Stimulated activated CD8-positive, alpha-beta memory T cell treated with anti-CD3 and anti-CD28 coated beads, Interleukin-15, amount 100 ng/mL, for 1 hour (primary cell): ENCODE data around the gene CFAP45.

ENCODE experiments used
- DNase-seq: peaks from one replicate; pipeline ENCODE4 v3.0.0-alpha.2; 2020; ENCODE audit warnings: low read depth

CFAP45 gene, protein sequence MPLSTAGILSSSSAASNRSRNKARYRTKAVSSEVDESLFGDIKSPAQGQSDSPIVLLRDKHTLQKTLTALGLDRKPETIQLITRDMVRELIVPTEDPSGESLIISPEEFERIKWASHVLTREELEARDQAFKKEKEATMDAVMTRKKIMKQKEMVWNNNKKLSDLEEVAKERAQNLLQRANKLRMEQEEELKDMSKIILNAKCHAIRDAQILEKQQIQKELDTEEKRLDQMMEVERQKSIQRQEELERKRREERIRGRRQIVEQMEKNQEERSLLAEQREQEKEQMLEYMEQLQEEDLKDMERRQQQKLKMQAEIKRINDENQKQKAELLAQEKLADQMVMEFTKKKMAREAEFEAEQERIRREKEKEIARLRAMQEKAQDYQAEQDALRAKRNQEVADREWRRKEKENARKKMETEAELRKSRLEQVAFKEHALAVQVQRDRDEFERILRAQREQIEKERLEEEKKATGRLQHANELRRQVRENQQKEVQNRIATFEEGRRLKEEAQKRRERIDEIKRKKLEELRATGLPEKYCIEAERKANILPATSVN

DNA sequence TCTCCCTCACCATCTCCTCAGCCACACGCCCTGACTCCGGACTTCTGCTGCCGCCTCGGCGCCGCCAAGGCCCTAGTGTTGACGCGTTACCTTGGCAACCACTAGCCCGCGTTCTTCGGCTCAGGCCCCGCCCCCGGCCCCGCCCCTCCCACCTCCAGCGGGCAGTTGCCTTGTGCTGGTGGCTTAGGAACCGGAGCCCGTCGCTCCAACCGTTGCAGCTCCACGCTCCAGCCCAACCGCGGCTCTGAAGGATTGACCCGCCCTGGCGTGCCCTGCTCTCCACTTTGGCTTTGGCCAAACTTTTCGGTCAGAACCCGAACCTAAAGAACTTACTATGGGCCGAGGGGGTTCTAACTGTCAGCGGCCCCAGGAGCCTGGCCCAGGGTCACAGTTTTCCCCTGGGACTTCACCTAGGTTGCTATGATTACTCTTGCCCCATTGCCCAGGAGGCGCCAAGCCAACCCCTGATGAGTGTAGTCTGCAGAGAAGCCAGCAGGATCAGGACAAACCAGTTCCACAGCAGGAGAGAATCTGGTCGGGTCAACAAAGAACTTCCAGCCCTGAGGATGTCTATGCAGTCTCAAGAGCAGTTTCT, at the start of gene CFAP45:
TSS of gene CFAP45 (minus strand) at position 80 of the 595 bp plus-strand sequence. CDS start at position 13, 67 bp downstream.
- no peak for DNase-seq

DNA sequence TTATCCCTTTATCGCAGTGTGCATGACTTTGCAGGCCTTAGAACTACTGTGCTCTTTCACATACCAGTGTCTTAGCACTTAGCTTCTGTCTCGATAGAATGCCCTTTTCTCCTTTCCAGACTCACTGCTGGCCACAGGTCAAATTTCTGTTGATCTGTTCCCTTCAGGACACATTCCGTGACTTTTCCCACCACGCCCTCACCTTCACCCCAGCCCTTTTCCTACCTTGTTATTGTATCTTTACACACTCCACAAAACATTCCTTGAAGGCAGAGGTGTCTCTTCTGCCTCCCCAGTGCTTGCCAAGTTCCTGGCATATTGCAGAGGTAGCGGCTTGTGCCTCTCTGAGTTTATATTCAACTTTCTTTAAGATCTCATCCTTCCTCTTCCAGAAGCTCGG, 49.2 kb upstream of the CFAP45 start:
- DNase-seq: no peak

DNA sequence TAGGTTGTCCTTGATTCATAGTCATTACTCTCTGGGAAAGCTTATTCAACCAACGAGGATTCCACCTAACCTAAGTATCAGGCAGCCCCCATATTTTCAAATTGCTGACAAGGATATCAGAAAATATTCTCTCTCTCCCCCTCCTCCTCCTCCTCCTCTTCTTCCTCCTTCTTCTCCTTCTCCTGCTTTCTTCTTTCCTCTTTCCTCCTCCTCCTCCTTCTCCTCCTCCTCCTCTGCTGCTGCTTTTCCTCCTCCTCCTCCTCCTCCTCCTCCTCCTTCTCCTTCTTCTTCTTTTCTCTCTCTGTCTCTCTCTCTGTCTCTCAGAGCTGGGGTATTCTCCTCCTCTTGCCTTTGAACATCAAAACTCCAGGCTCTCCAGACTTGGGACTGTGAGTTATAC, 48.0 kb upstream of the CFAP45 start:
- DNase-seq: no peak

DNA sequence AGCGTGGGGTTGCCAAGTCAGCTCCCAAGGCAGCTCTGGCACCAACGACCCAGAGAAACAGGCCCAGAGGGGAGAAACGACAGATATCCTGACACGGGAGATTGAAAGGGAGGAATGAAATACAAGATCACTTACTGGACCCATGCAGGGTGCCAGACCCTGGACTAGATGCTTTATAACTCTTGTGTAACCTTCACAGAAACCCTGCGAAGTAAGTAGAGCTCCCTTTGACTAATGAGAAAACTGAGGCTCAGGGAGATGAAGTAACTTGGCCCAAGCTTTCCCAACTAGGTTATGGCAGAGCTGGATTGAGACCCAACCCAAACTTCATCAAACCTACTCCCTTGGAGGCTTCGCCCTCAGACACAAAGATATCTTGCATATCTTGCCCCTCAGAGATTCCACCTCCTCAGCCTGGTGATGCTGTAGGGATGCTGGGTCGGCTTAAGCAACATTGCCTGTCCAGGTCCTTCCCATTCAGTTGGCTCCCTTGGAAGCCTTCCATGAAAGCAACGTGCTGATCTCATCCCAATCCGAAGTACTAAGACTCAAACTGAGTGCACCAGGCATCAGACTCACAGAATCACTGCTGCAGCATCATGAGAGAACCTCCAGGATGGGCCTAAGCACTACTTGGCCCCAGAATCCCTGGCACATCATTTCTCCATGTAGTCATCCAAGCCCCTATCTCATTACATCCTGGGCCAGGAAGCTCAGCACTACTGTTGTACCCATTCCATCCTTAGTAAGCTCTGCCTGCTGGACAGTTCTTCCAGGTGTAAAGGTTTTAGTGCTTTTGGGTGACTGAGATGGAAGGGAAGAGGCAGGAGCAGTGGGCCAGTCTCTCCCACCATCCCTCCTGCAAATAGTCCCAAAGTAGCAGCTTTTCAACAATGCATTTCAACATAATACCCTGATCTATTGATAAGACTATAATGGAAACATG, 46.5 kb upstream of the CFAP45 start:
- DNase-seq: no peak

DNA sequence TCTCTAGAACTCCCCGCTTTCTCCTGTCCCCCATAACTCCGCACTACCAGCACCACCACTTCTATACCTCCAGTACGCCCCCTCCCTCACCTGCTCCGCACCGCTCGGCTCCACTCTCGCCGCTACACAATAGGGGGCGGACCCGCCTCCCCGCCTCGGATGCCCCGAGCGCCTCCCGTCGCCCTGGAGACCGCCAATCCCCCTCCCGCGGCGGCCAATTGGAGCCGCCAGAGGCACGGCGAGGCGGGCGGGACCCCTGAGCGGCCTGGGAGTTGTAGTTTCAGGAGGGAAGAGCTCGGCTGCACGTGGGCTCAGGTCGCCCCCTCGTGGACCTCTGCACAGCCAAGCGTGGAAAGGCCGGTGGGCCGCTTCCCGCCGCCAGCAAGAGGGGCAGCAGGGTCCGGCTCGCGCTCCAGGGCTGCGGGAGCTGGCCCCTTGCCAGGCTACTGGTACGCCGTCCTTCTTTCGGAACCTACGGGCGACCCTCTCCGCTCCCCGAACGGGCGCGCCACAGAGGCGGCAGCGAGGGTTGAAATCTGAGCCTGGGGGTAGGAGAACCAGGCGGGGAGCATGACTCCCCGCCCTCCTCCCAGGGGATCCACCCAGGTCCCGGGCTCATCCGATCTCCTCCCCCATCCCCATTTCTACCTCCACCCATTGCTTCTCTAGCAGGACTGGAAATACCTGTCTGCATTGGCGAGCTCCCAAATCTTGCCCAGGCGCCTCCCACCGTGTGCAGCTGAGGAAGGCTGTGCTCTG, 45.7 kb upstream of the CFAP45 start, which contains the start of gene IGSF9:
TSS of gene IGSF9 (minus strand) at position 131 of the 759 bp plus-strand sequence. CDS start 2,159 bp downstream, outside the sequence.
- DNase-seq: peak; percentile 52

DNA sequence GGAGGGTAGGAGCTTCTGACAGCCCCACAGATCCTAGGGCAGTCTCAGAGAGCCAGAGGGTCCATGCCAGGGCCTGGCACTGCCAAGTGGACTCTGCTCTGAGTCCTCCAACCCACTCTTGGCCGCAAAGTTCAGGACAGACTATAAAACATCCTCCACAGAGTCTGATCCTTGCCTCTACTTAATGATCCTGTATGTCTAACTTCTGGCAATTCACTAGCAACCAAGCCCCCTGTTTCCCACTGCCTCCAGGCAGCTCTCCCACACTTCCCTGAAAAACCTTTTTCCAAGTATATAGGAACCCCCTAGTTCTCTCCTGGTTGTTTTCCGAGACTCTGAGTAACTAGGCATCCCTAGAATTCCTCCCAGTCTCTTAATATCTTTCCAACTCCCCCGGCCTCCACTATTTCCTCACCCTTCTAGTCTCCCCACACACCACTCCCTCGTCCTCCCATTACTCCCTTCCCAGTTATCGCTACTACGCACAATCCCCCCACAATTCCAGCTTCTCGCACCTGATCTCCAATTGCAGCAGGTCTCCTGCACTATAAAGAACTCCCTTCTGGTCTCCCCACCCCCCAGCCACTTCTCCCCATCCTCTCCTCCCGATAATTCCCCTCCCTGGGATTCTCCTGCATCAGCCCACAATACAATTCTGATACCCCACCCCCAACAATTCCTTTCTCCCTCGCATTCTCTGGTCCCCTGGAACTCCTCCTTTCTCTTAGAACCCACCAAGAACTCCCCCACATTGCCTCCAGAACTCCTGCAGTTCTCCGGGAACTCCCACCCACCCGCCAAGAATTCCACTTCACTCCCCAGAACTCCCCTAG, 44.9 kb upstream of the CFAP45 start:
- no peak for DNase-seq

DNA sequence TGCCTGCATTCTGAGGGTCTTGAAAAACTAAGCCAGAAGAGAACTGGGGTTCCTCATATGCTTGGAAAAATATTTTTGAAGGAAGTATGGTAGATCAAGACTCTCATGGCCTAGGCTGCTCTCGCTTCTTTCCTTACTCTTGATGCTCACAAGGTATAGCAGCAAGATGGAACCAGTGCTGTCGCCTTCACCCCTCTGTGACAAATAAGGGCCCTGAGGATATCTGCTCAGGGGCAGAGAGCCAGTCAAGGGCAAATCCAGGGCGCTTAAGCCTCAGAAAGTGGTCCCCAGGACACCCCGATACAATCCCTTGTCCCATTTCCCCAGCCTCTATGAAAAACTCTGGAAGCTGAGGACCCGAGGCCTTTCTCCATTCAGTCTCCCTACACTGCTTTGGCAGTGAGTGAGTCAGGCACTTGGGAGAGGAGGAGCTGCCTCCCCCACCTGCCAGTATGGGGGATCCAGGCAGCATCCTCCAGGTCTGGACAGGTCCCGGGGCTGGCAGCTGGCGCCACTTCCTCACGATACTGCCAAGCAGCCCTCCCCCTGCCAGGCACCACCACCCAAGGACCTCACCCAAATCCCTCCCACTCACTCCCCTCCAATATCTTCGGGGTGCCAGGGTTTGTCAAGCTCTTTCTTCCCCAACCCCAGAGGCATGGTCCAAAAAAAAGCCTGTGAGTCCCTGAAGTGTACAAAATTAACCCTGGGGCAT, 44.1 kb upstream of the CFAP45 start:
- DNase-seq: no peak

DNA sequence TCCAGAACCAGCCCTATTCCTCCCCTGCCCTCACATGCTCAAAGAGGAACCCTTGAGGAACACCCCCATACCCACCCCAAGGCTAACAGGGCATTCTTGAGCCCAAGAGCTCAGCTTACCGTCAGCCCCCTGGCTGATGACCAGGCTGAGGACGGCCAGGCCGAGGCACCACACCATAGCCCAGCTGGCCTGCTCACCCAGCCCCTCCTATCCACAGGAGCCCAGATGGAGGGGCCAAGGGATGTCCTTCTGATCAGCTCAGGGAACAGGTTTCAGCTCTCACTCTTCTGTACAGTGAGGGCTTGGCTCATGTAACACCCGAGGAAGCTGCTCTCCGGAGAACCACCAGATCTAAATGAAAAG, 43.3 kb upstream of the CFAP45 start:
- no peak for DNase-seq

DNA sequence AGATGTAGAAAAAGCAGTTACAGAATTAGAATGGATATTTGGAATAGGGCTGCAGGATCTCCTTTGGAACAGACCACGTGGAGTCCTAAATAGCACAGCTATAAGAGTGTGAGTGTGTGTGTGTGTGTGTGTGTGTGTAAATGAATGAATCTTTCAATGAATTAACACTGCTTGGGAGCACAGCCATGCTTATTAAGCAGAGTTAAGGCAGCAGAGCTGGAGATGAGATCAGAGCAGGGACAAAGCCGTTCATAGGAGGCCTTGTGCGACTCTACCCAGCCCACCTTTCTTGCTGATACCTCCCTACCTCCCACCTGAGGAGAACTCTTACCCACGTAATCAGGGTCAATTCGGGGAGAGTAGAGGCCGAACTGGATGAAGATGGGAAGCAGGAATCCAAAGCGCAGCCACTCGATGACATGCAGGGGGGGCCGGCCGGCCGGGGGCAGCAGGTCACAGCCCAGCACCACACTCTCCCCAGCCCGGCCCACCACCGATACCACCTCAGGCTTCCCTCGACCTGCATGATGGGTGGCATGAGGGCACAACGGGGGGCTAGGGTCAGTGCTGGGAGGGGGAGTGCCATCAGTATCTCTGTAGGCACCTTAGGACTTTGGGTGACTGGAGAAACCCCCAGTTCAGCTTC, 42.8 kb upstream of the CFAP45 start:
- DNase-seq: no peak

DNA sequence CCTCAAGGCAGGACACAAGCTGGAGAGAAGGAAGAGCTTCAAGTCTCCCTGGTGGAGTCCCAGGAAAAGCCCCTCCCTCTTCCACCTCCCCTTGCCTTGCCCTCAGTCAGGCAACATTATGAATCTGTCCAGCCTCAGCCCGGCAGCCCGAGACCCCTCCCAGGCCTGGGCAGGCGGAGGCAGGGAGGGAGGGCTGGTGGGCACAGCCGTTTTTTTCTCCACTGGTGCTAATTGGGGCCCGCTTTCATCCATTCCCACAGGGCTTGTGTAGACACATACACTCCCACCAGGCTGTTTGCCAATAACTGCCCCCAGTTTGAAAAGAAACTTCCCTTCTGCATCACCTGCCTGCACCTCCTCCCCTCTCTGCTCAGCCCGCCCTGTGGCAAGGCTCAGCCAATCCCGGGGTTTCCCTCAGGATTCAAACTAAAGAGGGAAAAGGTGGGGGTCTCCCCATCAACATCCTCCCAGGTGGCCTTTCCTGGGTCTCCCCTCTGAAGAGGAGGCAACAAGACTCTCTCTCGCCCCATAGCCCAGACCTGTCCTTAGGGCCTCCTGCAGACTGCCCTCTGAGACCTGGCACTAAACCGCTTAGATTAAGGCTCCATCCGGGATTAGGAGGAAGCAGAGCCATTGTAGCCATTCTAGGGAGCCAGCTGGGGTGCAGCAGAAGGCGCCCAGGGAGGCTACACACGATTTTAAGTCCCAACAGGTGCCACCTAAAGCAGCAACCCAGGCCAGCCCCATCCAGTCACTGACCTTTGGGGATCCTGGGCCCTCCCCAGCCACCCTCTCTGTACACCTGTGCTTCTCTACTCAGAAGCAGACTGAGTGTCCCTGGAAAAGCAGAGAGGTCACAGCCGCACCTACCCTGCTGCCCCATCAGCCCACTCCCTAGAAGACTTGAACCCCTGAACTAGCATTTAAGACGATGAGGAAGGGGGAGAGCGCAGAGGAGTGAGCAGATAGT, 41.9 kb upstream of the CFAP45 start:
- no peak for DNase-seq

DNA sequence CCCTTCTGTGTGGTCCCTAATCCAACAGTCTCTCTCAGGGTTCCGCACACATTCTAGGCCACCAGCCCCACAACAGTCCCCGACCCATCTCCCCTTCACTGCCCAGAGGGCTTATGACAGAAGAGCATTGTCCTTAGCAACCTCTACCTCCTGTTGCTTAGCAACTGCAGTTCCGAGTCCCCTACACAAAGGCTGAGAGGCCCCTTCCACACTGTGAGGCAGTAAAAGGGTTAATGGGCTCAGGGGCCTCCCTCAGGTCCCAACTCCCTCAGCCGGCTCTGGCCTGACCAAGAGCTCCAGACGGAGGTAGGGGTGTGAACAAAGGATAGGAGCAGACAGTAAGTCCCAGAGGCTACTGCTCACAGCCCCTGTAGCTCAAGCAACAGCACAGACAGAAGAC, 41.2 kb upstream of the CFAP45 start:
- DNase-seq: no peak

DNA sequence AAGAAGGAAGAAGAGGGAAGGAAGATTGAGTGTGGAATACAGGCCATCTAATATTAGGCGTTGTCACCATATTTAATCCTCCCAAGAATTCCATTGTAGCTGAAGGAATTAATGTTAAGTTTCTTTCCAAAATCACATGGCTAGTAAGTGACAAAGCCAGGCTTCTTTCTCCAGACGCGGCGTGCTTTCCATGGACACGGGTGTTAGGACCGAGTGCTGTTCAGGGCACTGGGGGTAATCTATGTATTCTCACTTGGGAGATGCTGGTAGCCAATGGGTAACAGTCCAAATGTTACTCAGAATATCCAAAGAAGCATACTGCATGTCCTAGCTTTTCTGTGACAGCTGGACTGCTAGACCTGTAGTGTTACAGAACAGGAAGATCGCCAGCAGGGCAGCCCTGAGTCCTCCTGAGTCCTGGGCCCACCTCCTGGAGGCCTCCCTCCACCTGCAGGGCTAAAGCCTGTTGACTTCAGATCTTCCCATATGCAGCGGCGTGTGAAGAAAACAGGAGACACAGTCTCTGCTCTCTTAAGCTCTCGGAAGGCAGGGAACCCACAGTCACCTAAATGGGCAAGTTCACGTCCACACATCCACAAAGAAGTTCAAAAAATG, 40.1 kb upstream of the CFAP45 start:
- DNase-seq: no peak

DNA sequence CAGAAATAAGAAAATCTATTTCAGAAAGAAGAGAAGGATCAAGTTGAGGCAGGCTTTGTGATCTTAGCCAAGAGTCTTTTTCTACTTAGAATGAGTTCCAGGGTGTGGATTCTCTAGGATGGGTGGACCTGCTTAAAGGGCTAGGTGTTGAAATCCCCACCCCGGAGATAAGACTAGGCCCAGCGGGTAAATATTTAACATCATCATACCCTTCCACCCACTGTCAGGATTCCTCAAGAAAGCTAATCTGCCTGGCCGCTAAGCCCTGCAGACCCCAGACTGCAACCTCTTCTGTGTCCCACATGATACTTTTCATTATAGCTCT, 39.7 kb upstream of the CFAP45 start:
- DNase-seq: no peak

DNA sequence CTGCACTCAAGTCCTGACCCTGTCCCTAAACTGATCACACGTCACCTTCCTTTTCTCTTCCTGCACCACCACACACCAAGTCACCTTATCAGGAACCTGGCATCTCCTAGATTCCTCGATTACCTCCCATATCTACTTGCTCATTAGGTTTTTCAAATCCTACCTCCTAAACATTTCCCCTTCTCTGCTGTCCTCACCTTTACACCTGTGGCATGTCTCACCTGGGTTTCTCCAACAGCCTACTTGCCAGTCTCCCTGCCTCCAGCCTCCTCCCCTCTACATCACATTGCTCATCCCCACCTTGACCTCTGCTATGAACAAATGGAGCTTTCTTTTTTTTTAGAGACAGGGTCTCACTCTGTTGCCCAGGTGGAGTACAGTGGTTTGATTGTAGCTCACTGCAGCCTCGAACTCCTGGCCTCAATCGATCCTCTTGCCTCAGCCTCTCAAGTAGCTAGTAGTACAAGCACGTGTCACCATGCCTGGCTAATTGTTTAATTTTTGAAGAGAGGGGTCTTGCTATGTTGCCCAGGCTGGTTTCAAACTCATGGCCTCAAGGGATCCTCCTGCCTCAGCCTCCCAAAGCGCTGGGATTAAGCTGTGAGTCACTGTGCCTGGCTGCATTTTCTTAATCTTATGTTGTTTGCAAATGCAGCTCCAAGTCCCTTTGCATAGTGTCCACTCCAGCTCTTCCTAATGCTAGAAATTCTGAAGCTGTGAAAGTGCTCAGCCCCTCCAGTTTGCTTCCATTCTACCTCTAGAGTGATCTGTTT, 39.1 kb upstream of the CFAP45 start:
- no peak for DNase-seq

DNA sequence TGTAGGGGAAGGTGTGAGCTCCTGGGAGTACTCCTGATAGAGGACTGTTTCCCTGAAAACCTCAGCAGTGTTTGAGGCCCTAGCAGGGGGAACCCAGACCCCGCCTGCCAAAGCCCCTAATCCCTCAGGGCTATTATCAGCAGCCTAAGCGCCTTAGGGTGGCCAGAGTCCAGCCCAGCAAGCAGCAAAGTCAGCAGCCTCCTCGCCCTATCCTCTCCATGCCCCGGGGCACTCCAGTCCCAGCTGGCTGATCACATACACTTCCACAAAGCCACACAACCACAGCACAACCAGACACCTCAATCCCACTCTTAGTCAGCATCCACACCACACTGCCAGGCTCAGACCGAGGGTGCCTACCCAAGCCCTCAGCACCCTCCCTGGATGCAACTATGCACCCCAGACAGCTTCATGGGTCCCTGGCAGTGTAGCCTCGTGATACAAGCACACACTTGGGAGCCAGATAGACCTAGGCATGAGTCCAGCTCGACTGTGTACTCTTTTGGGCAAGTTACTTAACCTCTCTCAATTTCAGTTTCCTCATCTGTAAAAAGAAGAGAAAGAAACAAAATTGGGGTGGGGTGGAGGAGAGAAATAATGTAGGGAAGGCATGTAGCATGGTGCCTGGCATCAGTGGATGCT, 38.4 kb upstream of the CFAP45 start:
- no peak for DNase-seq

DNA sequence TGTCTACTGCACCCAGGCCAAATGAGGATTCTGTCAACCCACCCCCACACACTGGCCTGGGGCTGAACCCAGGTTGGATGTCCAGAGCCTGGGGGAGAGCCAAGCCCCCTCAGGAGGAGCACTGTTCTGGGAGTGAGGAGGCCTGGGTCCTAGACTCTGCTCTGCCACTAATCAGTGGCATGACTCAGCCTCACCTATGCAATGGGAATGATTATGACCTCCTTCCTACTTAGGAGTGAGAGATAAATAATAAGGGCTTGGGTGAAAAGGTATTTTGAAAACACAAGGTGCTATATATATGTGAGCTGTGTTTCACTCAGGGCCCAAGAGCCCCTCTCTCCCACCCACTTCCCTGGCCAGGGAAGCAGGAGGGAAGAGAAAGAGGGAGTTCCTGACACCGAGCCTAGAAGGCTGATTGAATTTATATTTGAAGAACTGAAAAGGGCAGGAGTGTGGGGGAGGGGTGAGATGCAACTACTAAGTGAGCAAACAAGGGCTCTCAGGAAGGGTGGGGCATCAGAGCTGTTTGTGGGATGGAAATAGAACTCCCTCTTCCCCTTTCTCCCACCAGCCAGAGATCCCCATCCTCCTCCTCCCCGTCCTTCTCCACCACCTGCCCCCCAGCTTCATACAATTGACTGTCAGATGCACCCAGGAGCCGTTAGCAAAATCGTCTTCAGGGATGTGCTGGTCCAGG, 37.2 kb upstream of the CFAP45 start:
- no peak for DNase-seq
